Ishikawa (cell line): ENCODE results near the gene DUSP12.

Experiments used
- CEBPB ChIP-seq: IDR thresholded peaks from 2 replicates; pipeline ENCODE4 v1.6.1; 2012
- CREB1 ChIP-seq: IDR thresholded peaks from 2 replicates; pipeline ENCODE4 v1.6.1; 2012; ENCODE audit warnings: low read depth
- EGR1 ChIP-seq: IDR thresholded peaks from 2 replicates; pipeline ENCODE4 v1.6.1; 2012
- EP300 ChIP-seq: IDR thresholded peaks from 2 replicates; pipeline ENCODE4 v1.6.1; 2012; ENCODE audit warnings: borderline replicate concordance
- FOXM1 ChIP-seq: IDR thresholded peaks from 2 replicates; pipeline ENCODE4 v1.6.1; 2012; ENCODE audit warnings: low read depth, borderline replicate concordance
- NFIC ChIP-seq: IDR thresholded peaks from 2 replicates; pipeline ENCODE4 v1.6.1; 2012
- RAD21 ChIP-seq: IDR thresholded peaks from 2 replicates; pipeline ENCODE4 v1.6.1; 2012; ENCODE audit warnings: low read depth
- TAF1 ChIP-seq: IDR thresholded peaks from 2 replicates; pipeline ENCODE4 v1.6.1; 2012; ENCODE audit warnings: low read depth, mild to moderate bottlenecking
- TCF12 ChIP-seq: IDR thresholded peaks from 2 replicates; pipeline ENCODE4 v1.6.1; 2012; ENCODE audit warnings: low read depth
- TEAD4 ChIP-seq: IDR thresholded peaks from 2 replicates; pipeline ENCODE4 v1.6.1; 2012
- YY1 ChIP-seq: IDR thresholded peaks from 2 replicates; pipeline ENCODE4 v1.6.1; 2012; ENCODE audit warnings: low read depth
- ZBTB7A ChIP-seq: IDR thresholded peaks from 2 replicates; pipeline ENCODE4 v1.6.1; 2012; ENCODE audit warnings: low read depth
- TF ChIP-seq, protein P1 (sequence below): IDR thresholded peaks from 2 replicates; pipeline ENCODE4 v1.6.1; 2012
- TF ChIP-seq, protein P2 (sequence below): IDR thresholded peaks from 2 replicates; pipeline ENCODE4 v1.6.1; 2012; ENCODE audit warnings: low read depth, mild to moderate bottlenecking
- TF ChIP-seq, protein P3 (sequence below): IDR thresholded peaks from 2 replicates; pipeline ENCODE4 v1.6.1; 2012

Gene DUSP12

DNA sequence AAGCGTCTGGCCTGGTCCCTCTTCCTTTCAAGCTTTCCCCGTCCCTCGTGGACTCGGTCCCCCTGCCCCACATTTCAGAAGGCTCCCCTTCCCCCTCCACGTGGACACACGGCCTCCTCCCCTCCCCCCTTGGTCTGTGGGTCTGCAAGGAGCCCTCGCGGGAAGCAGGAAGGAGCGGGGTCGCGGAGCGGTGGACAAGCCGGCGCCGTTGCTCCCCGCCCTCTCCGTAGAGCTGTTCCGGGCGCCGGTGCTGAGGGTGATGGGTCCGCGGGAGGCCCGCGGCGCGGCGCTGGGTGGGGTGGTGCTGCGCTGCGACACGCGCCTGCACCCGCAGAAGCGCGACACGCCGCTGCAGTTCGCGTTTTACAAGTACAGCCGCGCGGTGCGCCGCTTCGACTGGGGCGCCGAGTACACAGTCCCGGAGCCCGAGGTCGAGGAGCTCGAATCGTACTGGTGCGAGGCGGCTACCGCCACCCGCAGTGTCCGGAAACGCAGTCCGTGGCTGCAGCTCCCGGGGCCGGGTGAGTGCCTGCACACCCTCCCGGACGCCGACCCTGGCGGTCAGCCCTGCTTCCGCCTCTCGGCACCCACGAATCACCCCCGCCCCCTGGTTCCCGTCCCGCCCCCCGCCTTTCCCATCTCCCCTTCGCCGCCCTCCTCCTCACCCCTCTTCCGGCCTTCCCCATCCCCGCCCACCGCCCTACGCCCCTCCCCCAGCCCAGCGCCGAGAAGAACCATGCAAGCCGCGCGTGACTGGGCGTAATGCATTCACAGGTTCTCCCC, 22.9 kb upstream of the DUSP12 start:
- no peak for TF ChIP-seq RAD21
- peak; percentile 58; the same call in 1 of the 2 replicates for TF ChIP-seq TAF1
- TF ChIP-seq, protein P1, sequence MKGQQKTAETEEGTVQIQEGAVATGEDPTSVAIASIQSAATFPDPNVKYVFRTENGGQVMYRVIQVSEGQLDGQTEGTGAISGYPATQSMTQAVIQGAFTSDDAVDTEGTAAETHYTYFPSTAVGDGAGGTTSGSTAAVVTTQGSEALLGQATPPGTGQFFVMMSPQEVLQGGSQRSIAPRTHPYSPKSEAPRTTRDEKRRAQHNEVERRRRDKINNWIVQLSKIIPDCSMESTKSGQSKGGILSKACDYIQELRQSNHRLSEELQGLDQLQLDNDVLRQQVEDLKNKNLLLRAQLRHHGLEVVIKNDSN: no peak; the same call in 1 of the 2 replicates
- TF ChIP-seq CEBPB: no peak
- TF ChIP-seq, protein P2, sequence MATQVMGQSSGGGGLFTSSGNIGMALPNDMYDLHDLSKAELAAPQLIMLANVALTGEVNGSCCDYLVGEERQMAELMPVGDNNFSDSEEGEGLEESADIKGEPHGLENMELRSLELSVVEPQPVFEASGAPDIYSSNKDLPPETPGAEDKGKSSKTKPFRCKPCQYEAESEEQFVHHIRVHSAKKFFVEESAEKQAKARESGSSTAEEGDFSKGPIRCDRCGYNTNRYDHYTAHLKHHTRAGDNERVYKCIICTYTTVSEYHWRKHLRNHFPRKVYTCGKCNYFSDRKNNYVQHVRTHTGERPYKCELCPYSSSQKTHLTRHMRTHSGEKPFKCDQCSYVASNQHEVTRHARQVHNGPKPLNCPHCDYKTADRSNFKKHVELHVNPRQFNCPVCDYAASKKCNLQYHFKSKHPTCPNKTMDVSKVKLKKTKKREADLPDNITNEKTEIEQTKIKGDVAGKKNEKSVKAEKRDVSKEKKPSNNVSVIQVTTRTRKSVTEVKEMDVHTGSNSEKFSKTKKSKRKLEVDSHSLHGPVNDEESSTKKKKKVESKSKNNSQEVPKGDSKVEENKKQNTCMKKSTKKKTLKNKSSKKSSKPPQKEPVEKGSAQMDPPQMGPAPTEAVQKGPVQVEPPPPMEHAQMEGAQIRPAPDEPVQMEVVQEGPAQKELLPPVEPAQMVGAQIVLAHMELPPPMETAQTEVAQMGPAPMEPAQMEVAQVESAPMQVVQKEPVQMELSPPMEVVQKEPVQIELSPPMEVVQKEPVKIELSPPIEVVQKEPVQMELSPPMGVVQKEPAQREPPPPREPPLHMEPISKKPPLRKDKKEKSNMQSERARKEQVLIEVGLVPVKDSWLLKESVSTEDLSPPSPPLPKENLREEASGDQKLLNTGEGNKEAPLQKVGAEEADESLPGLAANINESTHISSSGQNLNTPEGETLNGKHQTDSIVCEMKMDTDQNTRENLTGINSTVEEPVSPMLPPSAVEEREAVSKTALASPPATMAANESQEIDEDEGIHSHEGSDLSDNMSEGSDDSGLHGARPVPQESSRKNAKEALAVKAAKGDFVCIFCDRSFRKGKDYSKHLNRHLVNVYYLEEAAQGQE: peak; percentile 58
- TF ChIP-seq TEAD4: no peak
- TF ChIP-seq CREB1: no peak
- TF ChIP-seq TCF12: no peak
- TF ChIP-seq NFIC: no peak
- TF ChIP-seq YY1: peak; percentile 25; the same call in 1 of the 2 replicates
- TF ChIP-seq FOXM1: no peak
- TF ChIP-seq, protein P3, sequence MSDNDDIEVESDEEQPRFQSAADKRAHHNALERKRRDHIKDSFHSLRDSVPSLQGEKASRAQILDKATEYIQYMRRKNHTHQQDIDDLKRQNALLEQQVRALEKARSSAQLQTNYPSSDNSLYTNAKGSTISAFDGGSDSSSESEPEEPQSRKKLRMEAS: peak; percentile 28
- TF ChIP-seq EGR1: no peak
- peak; percentile 79; the same call in 1 of the 2 replicates for TF ChIP-seq ZBTB7A
- no peak for TF ChIP-seq EP300

DNA sequence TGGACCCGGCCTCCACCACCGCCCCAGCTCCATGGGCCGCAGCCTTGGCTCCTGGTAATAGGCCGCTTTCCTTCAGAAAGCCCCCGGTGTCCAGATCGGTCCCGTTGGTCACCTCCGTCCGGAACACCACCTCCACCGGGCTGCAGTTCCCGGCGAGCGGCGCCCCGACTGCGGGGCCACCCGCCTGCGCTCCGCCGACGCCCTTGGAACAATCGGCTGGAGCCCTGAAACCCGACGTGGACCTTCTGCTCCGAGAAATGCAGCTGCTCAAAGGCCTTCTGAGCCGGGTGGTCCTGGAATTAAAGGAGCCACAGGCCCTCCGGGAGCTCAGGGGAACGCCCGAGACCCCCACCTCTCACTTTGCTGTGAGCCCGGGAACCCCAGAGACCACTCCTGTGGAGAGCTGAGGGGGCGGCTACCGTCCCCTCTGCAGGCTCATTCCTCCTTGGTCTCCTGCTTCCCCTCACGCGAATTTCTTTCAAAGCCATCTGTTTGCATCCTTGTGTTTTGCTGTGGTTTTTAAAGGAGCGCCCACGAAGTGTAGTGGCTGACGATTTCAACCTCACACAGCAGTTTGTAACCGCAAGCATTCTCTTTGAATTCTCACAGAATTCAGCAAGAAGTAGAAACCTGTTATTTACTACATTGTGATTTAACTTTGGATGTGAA, 22.2 kb upstream of the DUSP12 start:
- TF ChIP-seq TCF12: 0 out of 2 replicates have a peak, but pooled peaks have one; percentile 25
- no peak for TF ChIP-seq EP300
- TF ChIP-seq, protein P1: no peak
- TF ChIP-seq CREB1: no peak
- no peak for TF ChIP-seq RAD21

DNA sequence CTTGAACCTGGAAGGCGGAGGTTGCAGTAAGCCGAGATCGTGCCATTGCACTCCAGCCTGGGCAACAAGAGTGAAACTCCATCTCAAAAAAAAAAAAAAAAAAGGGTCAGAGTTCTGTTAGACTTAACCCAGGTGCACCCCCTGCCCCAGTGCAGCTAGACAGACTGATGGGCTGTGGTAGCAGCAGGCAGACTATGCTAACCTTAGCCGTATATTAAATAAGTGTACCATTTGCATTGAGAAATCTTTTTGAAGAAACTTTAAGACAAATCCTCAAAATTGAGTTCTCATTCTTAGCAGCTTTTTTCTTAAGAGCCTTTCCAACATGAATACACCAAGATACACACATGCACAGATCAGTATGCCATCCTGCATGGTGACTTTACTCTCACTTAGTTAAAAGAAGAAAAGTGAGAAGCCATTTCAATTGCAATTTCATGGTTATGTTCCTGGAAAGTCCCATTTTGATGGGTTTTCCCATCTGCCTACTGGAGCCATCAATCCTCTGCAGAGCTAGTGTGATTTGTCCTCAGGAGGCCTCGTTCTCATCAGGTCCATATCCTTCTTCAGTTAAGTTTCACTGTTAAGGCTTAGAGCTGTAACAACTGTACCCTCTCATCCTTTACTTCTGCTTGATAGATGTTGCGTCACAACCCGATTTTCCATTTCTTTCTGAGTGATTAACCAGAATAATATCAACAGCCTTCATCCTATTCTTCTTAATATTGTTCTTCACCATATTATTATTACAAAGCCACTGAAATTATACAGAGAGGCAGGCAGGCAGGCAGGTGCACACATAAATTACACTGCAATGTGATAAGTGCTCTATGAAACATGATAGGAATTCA, 21.0 kb upstream of the DUSP12 start:
- TF ChIP-seq, protein P1: no peak
- TF ChIP-seq TCF12: no peak
- no peak for TF ChIP-seq TEAD4
- TF ChIP-seq RAD21: no peak
- TF ChIP-seq TAF1: no peak
- no peak for TF ChIP-seq NFIC
- TF ChIP-seq CEBPB: no peak

DNA sequence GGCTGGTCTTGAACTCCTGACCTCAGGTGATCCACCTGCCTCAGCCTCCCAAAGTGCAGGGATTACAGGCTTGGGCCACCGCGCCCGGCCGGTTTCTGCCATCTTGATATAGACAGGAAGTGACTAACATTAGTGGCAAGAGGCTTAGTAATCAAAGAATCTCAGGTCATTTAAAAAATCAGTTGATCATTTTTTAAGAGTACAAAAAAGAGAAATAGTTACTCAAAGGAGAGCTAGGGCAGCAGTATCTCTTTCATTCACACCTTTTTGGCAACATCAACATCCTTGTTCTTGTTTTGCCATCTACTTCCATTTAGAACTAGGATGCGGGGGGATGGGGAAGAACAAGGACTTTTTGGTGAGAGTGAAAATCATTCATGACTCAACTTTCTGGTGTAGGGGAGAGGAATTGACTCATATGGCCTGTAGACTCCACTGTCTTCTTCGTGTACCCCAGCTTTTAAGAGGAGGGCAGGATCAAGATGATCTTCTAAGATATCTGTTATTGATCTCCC, 19.5 kb upstream of the DUSP12 start:
- TF ChIP-seq, protein P2: no peak

DNA sequence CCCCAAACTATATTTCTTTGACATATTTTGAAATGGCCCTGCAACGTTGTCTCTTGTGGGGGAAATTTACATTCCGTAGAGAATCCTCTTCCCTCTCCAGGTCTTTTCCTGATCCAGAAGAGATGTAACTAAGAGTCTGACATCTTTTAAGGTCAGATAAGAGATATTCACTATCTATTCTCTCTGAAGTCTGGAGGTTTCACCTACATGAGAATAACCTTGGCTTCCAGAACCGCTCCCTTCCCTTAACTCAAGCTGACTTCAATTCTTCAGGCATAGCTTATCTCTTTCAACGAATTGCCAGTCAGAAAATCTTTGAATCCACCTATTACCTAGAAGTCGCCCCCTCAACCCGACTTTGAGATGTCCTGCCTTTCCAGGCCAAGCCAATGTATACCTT, 18.3 kb upstream of the DUSP12 start:
- TF ChIP-seq TCF12: no peak
- TF ChIP-seq CREB1: no peak
- no peak for TF ChIP-seq EGR1
- TF ChIP-seq, protein P3: no peak
- TF ChIP-seq TAF1: no peak
- no peak for TF ChIP-seq EP300
- TF ChIP-seq CEBPB: no peak
- TF ChIP-seq FOXM1: no peak
- TF ChIP-seq YY1: no peak
- TF ChIP-seq ZBTB7A: no peak
- no peak for TF ChIP-seq NFIC
- TF ChIP-seq, protein P1: no peak
- no peak for TF ChIP-seq TEAD4
- no peak for TF ChIP-seq RAD21
- TF ChIP-seq, protein P2: no peak
